GM18907 (cell line): Measurements from ENCODE around the gene CTXN3.

ENCODE experiments used
- ATAC-seq: cut with Tn5 transposase; IDR thresholded peaks from one replicate; pipeline ENCODE4 v1.9.1; 2021; ENCODE audit warnings: mild to moderate bottlenecking, moderate library complexity; ENCODE audit not compliant: unreplicated experiment

The CTXN3 gene

DNA sequence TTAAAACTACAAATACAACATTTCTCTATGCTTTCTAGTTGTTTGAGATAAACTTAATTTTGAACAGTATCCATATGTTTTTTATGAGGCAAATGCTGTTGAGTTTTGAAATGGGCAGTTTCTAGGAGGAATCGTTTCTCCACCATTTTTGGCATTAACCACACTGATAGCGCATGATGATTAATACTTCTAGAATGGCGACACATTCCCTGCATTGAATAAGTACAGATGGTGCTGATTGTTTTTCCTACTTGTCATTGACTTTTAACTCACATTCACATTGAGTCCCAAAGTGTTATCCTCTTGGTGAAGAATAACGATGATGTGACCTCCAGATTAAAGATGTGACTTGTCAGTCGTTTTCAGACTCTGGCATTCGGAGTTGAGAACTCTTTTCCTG, 47.8 kb downstream of the CTXN3 start:
- no peak for ATAC-seq

DNA sequence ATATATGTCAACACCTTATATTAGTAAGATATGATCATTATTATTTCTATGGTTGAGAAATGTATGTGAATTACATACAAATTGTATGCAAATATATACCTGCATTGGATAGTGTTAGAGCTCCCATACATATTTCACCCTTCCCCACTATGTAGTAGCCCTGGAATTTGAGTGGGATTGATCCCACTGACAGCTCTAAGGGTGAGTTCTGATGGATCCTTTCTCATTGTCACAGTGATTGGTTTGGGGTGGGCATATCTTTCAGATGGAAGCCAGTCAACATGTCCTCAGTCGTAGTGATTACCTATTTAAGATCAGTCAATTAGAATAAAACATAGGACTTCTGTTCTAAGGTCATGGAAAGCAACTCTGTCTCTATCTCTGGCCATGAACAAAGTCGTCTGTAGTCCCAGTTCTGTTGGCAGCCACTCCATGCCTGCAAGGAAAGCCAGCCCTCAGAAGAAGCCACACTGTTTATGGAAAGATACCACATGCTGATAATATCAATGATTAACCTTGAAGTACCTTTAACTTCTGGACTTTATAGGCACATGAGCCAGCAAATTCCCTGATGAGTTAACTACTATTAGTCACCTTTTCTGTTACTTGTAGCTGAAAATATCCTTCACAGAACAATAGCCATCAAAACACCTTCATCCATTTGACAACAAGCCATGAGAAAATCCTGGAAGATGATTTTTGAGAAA, 49.2 kb downstream of the CTXN3 start:
- ATAC-seq = no peak

DNA sequence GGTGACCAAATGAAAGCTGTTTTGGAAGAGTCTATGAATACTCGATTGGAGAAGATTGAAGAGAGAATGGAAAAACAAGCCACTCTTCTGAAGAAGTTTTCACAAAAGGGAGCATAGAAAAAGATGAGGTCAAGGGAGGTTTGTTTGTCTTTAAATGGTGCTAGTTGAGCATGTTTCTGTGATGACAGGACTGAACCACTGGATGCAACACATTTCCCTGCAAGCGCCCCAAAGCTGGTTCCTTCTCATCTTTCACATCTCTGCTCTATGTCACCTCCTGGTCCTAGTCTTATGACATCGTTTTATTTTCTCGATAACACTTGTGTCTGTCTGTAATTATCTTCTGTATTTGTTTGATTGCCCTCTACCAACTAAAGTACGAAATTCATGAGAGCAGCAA, 50.5 kb downstream of the CTXN3 start:
- ATAC-seq = no peak

DNA sequence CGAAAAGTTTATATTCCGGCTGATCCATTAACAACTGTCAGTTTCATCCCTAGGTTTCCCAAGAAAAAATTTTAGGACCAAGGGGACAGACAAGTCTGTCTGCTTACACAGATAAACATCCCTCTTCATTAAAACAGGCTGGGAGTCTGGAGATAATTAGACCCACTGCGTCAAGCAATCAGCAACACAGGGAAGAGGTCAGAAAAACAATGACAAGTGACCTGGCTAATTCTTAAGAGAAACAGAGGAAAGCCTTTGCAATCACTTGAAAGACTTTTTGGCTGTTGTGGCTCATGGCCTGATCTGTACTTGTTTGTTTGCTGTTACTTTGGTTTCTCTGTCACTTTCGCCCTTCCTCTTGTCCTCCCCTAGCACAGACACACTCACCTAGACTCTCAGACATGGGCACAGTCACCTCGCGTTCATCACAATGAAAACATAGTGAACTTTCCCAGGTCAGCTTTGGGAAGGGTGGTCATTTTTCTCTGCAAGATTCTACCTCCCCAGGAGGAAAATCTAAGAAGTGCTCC, 51.4 kb downstream of the CTXN3 start:
- ATAC-seq = no peak

DNA sequence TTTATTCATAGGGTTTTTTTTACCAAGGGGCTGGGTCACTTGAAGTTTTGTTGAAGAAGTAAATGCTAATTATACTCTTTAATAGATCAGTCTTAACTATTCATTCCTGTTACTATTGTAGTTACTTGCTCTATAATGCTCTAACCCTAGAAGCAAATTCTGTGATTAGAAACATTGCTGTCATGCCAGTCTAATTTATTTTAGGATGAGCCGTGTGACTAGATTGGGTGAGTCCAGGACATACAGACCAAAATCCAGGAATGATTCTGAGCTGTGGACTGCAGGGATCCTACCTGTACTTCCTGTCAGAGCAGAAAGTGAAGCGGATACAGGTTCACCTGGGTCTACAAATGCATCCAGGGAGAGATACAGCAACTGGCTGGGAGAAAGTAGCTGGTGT, 53.6 kb downstream of the CTXN3 start:
- ATAC-seq = no peak

DNA sequence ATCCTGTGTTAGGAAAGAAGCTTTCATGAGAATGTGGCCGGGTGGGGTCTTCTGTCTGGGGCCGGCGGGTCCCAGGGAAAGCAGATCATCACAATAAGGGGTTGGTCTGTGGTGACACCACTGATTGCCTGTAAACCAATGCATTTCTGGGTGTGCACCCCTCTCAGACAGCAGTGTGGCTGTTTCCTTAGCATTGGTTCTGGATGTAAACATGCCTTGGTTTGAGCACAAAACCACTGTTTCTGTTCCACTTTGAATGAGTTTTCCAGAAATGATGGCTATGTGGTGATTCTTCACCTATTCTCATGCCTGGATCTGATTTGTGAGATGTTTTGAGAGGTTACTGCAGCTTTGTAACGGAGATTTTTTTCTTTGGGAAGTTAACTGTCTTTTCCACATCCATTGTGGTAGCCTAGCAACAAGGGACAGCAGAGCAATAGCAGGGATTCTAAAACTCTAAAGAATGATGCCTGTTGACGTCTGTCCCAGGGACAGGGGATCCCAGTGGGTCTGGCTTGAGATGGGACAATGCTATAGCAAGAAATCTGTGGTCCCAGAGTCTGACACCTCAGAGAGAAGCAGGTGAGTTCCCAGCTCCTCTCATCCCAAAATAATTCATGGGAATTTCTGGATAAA, 54.2 kb downstream of the CTXN3 start, which contains the start of gene CCDC192:
CCDC192 (plus strand) TSS at position 466 of the 636 bp plus-strand sequence; CDS start at position 521, 55 bp downstream.
- no peak for ATAC-seq

DNA sequence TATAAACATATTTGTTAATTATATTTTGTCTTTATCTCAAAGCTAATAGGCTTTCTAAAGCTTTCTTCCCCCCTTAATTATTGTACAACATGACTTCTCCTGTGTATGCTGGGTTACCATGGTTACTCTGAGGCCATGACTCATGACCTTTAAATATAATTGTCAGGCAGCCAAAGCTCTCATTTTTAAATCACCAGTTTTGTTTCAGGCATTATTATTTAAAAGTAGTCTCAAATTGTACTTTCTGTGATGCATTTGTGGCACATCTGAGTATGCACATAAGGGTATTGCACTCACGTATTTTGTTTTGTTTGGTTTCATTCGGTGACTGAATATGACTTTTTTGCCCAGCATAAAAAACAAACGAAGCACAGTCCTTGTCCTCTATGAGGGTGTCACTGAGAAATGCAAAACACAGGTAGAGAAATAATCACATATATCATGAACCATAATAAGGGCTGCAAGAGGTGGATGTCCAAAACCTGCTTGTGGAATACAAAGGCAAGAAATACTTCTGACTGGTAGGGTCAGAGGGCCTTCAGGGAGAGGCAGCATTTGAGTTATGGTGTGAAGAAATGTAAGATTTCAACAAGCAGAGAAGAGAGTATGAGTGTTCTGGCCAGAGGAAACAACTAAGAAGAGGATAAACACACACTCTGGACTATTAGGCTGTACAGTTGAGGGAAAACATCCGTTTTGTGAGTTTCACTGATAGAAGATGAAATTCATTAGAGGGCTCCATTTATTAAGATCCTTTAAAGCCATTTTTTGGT, 56.4 kb downstream of the CTXN3 start:
- ATAC-seq = no peak

DNA sequence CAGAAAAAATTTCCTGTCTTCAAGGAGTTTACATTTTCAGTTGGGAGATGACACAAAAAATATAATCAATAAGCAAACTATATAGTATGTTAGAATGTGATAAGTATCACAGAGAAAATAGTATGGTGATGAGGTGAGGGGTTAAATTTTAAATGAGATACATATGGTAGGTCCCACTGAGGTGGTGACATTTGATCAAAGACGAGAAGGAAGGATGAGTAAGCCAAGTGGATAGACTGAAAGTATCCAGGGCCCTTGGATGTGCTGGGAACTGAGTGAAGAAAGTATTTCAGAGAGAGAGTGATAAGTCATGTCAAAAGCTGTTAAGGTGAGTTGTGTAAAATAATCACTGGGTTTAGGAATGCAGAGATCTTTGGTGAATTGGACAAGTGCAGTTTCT, 57.8 kb downstream of the CTXN3 start:
- ATAC-seq = no peak

DNA sequence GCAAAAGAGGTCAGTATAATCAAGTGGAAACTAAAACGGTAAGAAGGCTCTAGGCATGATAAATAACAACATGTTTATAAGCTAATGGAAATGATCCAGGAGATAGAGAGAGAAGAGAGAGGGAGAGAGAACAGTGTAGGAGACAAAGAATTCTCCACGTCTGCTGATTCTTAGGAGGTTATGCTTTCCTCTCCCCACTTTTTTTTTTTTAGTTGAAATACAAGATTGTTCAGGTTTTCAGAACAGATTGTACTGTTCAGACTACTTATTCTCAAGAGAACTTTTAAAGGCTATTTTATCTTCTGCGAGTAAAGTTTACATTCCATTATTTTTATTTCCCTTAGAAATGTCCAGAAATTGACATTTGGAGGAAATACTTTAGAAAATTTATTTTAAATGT, 58.3 kb downstream of the CTXN3 start:
- no peak for ATAC-seq
